Measurements from ENCODE around the gene MAP1S.
A peak's percentile ranks its signal among the peaks of the same experiment; 100 is the strongest.

- TF ChIP-seq CTCF (IDR thresholded peaks at IDR 0.05; ENCODE audit: insufficient read depth, low read length) (no peak), POLR2AphosphoS5 (IDR thresholded peaks at IDR 0.05; ENCODE audit: low read depth) (peak; percentile 57), SPI1 (IDR thresholded peaks at IDR 0.05; ENCODE audit: borderline replicate concordance, low read depth) (peak; percentile 90)
These were observed 2.5 kb downstream of the MAP1S start for GRCh38 chr19:17721821-17722220.

Measured in HL-60 (cell line).